Measurements from ENCODE around the gene CEL. TPM values are rescaled to one million over a fixed set of nuclear protein-coding genes. Genes with fewer than 3 reads are reported as not detected.

CEL gene
- total RNA-seq, 1 experiment from 2014 or later: 6.9 TPM

DNA sequence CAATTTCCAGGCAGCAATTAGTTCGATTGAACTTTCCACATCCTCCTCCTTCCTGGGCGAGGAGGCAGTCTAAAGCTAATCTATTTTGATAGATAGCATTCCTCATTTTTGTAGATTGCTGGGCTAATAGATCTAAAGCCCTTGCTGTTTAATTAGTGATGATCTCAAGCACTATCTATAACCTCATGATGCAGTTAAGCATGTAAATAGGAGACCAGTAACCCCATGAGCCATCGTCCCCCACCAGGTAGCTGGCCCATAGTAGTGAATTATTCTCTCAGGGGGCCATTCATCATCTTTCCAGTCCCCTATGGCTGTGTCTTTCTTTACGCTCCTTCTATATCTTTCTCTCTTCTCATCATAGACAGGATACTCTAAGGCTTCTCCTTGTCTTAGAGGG, 14.9 kb downstream of the CEL start (continued):
- TF ChIP-seq FOSL1 (IDR thresholded peaks at IDR 0.05; ENCODE audit: low read depth) (no peak), SRF (IDR thresholded peaks at IDR 0.05; ENCODE audit: low read depth) (no peak), YY1 (IDR thresholded peaks at IDR 0.05; ENCODE audit: extremely low read depth, insufficient replicate concordance, low read depth, low read length) (no peak), EGR1 (IDR thresholded peaks at IDR 0.05; ENCODE audit: low read depth) (no peak), EZH2phosphoT487 (IDR thresholded peaks at IDR 0.05; ENCODE audit: borderline replicate concordance) (no peak)
- TF ChIP-seq, protein P1, sequence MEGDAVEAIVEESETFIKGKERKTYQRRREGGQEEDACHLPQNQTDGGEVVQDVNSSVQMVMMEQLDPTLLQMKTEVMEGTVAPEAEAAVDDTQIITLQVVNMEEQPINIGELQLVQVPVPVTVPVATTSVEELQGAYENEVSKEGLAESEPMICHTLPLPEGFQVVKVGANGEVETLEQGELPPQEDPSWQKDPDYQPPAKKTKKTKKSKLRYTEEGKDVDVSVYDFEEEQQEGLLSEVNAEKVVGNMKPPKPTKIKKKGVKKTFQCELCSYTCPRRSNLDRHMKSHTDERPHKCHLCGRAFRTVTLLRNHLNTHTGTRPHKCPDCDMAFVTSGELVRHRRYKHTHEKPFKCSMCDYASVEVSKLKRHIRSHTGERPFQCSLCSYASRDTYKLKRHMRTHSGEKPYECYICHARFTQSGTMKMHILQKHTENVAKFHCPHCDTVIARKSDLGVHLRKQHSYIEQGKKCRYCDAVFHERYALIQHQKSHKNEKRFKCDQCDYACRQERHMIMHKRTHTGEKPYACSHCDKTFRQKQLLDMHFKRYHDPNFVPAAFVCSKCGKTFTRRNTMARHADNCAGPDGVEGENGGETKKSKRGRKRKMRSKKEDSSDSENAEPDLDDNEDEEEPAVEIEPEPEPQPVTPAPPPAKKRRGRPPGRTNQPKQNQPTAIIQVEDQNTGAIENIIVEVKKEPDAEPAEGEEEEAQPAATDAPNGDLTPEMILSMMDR (IDR thresholded peaks at IDR 0.05 in 2 of 3, conservative IDR thresholded peaks at IDR 0.05 in 1 of 3; ENCODE audit: borderline replicate concordance in 1 of 3, insufficient read depth in 1 of 3, low read depth in 2 of 3, low read length in 2 of 3): no peak

- Histone ChIP-seq H3K79me2 (ENCODE audit: insufficient read depth, low read length) (no peaks in the 10 kb centered on the region), H2AFZ (ENCODE audit: low read depth, low read length, poor library complexity, severe bottlenecking) (no peak overlapping the region), H3K27ac (ENCODE audit: low read depth, low read length) (no peak overlapping the region), H3K4me3 (replicated peaks in 1 of 2; ENCODE audit: low read depth in 1 of 2, low read length in 2 of 2) (no peak overlapping the region), H3K27me3 (ENCODE audit: insufficient read depth, low read length) (0 out of 2 replicates have a peak, but pooled peaks cover 3% of the 10 kb centered on the region), H3K9me2 (ENCODE audit: insufficient read depth) (no peaks in the 10 kb centered on the region), H3K4me1 (ENCODE audit: control insufficient read depth in 1 of 2, insufficient read depth in 2 of 2, low read length in 2 of 2) (no peaks in the 10 kb centered on the region), H4K20me1 (ENCODE audit: insufficient read depth) (no peaks in the 10 kb centered on the region), H3K9ac (ENCODE audit: low read length) (no peak overlapping the region), H3K36me3 (ENCODE audit: control insufficient read depth in 1 of 2, insufficient read depth in 2 of 2, low read length in 2 of 2) (no peaks in the 10 kb centered on the region), H3K4me2 (ENCODE audit: low read length) (no peak overlapping the region), H3K9me3 (ENCODE audit: control insufficient read depth in 1 of 2, insufficient read depth in 1 of 2, low read depth in 1 of 2, low read length in 2 of 2) (no peaks in the 10 kb centered on the region)
- CTCF ChIA-PET: no interaction called here
- intact Hi-C loops (cut with micrococcal nuclease): no loop called here
- no TSS peak for BruUV-seq (replicated peaks)
- DNase-seq (ENCODE audit: low read depth, low spot score) (no peak), ATAC-seq (no peak)
- POLR2A ChIA-PET: no interaction called here
- no peak for TF ChIP-seq MAX (IDR thresholded peaks at IDR 0.05)
- RAD21 ChIA-PET (ENCODE audit: low non-redundant PET in 1 of 2, low total read pairs in 2 of 2, uncharacterized antibody in 2 of 2, unreplicated experiment in 2 of 2): no interaction called here
These were observed 16.7 kb downstream of the CEL start for GRCh38 chr9:133078486-133078885.
